ENCODE results near the gene HSPB3. TPM values are rescaled to one million over a fixed set of nuclear protein-coding genes. Genes with fewer than 3 reads are reported as not detected.

The HSPB3 gene
- total and polyA plus RNA-seq, 2 of the 8 experiments (the other 6 are each of a cell fraction or from before 2014, with no cell fraction given): not detected

- H2BK120ac ChIP-seq (replicated peaks; ENCODE audit: low read depth, low read length): no peak overlapping the region
- no peaks in the 10 kb centered on the region for H4K20me1 ChIP-seq (replicated peaks in 1 of 2; ENCODE audit: control insufficient read depth in 1 of 2, insufficient read depth in 2 of 2, low read length in 2 of 2)
- no peak overlapping the region for H3K4ac ChIP-seq (replicated peaks; ENCODE audit: insufficient read length, low read depth, low read length)
- H3K23me2 ChIP-seq (ENCODE audit: low read depth, low read length): no peaks in the 10 kb centered on the region
- no peak overlapping the region for H2BK20ac ChIP-seq (ENCODE audit: low read length)
- no peak overlapping the region for H2BK12ac ChIP-seq (ENCODE audit: low read depth, low read length)
- no peaks in the 10 kb centered on the region for H3K79me2 ChIP-seq (ENCODE audit: control insufficient read depth in 1 of 2, insufficient read depth in 2 of 2, low read length in 2 of 2)
- H2AFZ ChIP-seq (ENCODE audit: low read length): no peak overlapping the region
- H3K23ac ChIP-seq (ENCODE audit: insufficient read length): no peak overlapping the region
- no peak overlapping the region for H3K56ac ChIP-seq (replicated peaks; ENCODE audit: insufficient read length, low read depth, low read length)
- 55% methylated on average over 3 of the region's 3 CpGs; no CpG with 5 or more reads in 1 of the 2 experiments for WGBS, 2 experiments (ENCODE audit: extremely low coverage in 1 of 2, insufficient coverage in 1 of 2, insufficient read length in 1 of 2, insufficient replicate concordance in 2 of 2, low coverage in 1 of 2, low lambda C conversion rate in 2 of 2, missing lambda C conversion rate in 1 of 2)
- no peak overlapping the region for H2BK15ac ChIP-seq (ENCODE audit: low read length)
- no peak for DNase-seq (ENCODE audit: low read depth in 1 of 2, low spot score in 2 of 2)
- no peak overlapping the region for H2AK5ac ChIP-seq (ENCODE audit: low read depth, low read length)
- no peak overlapping the region for H3K18ac ChIP-seq (ENCODE audit: extremely low read depth, low read length)
- ChIA-PET CTCF (ENCODE audit: partially characterized antibody) (interaction anchor here (0.6 to 3.3 kb wide), 5 partner anchors 14 to 1284 kb away, joined by 3 to 18 read pairs (median 8); no protein-coding TSS in a partner anchor), POLR2A (ENCODE audit: partially characterized antibody) (interaction anchor here (0.8 kb wide), 1 partner anchor 10 kb away, joined by 3 read pairs; no protein-coding TSS in a partner anchor)
- no peak overlapping the region for H4K91ac ChIP-seq (replicated peaks; ENCODE audit: insufficient read length, low read length)
- no peak overlapping the region for H4K8ac ChIP-seq (ENCODE audit: extremely low read depth, insufficient read depth, low read length)
- TF ChIP-seq CTBP2 (IDR thresholded peaks at IDR 0.05; ENCODE audit: borderline replicate concordance, insufficient read depth, insufficient read length, low read length) (no peak), JUND (IDR thresholded peaks at IDR 0.05; ENCODE audit: low read length) (no peak), KDM1A (IDR thresholded peaks at IDR 0.05; ENCODE audit: borderline replicate concordance, low read length) (no peak), FOSL1 (IDR thresholded peaks at IDR 0.05; ENCODE audit: insufficient read depth, low read depth, low read length) (no peak), CHD1 (IDR thresholded peaks at IDR 0.05; ENCODE audit: low read depth, low read length) (no peak), TBP (IDR thresholded peaks at IDR 0.05; ENCODE audit: low read depth, low read length) (no peak)
- H3K4me3 ChIP-seq (ENCODE audit: extremely low read depth in 1 of 4, insufficient read depth in 2 of 4, low read depth in 3 of 4, low read length in 4 of 4): no peak overlapping the region
- H3K27ac ChIP-seq (ENCODE audit: low read depth, low read length): no peak overlapping the region
- no peak overlapping the region for H3K14ac ChIP-seq (ENCODE audit: insufficient read length)
- H4K5ac ChIP-seq (ENCODE audit: insufficient read length, low read depth, low read length): no peak overlapping the region
- H3K36me3 ChIP-seq (ENCODE audit: control insufficient read depth in 2 of 4, insufficient read depth in 4 of 4, low read length in 3 of 4): no peaks in the 10 kb centered on the region
- H3K9me3 ChIP-seq (ENCODE audit: insufficient read depth in 2 of 2, low read depth in 1 of 2, low read length in 1 of 2): no peaks in the 10 kb centered on the region
- H3K4me2 ChIP-seq (ENCODE audit: insufficient read depth in 1 of 2, low read depth in 2 of 2, low read length in 2 of 2): no peak overlapping the region
- H2BK5ac ChIP-seq (ENCODE audit: low read depth, low read length): no peak overlapping the region
- FAIRE-seq: no peak
- H3K27me3 ChIP-seq (replicated peaks in 1 of 4; ENCODE audit: control insufficient read depth in 3 of 4, extremely low read depth in 1 of 4, insufficient read depth in 3 of 4, low read length in 3 of 4): no peaks in the 10 kb centered on the region
- no peaks in the 10 kb centered on the region for H3K4me1 ChIP-seq (replicated peaks in 1 of 4; ENCODE audit: control insufficient read depth in 3 of 4, insufficient read depth in 4 of 4, low read length in 3 of 4)
- H3K9ac ChIP-seq (replicated peaks in 1 of 4; ENCODE audit: extremely low read depth in 1 of 4, low read depth in 3 of 4, low read length in 3 of 4): no peak overlapping the region
- H3K79me1 ChIP-seq (ENCODE audit: low read depth, low read length): no peaks in the 10 kb centered on the region
Measured at GRCh38 chr5:54471398-54471797, 15.9 kb downstream of the HSPB3 start.

Measured in H1 (cell line).